Measurements from ENCODE around the gene CDH6. TPM values are rescaled to one million over a fixed set of nuclear protein-coding genes. Genes with fewer than 3 reads are reported as not detected.

CDH6 gene
- total RNA-seq, 4 donors from 2014 or later, result 1.3 to 6.8 (median 2.2) TPM

GRCh38 chr5:31329715-31330114 lies 136.2 kb downstream of the CDH6 start:
- no peak for TF ChIP-seq CTCF (IDR thresholded peaks at IDR 0.05; ENCODE audit: low read depth)

GRCh38 chr5:31332160-31332559 lies 138.7 kb downstream of the CDH6 start:
- no peak for TF ChIP-seq CTCF (IDR thresholded peaks at IDR 0.05; ENCODE audit: low read depth)

GRCh38 chr5:31333475-31333874 lies 140.0 kb downstream of the CDH6 start:
- TF ChIP-seq CTCF (IDR thresholded peaks at IDR 0.05; ENCODE audit: low read depth), result no peak

GRCh38 chr5:31334061-31334860 lies 140.8 kb downstream of the CDH6 start:
- TF ChIP-seq CTCF (IDR thresholded peaks at IDR 0.05; ENCODE audit: low read depth), result no peak

- TF ChIP-seq CTCF (IDR thresholded peaks at IDR 0.05; ENCODE audit: low read depth), result no peak
Observed at GRCh38 chr5:31335456-31335855, 142.0 kb downstream of the CDH6 start.

GRCh38 chr5:31343946-31344345 lies 150.5 kb downstream of the CDH6 start:
- no peak for TF ChIP-seq CTCF (IDR thresholded peaks at IDR 0.05; ENCODE audit: low read depth)

GRCh38 chr5:31346896-31347551 lies 153.5 kb downstream of the CDH6 start:
- no peak for TF ChIP-seq CTCF (IDR thresholded peaks at IDR 0.05; ENCODE audit: low read depth)
